Adipose tissue (tissue), 3 donors: Measurements from ENCODE around the gene BANP. TPM values are rescaled to one million over a fixed set of nuclear protein-coding genes. Genes with fewer than 3 reads are reported as not detected.
"Not testable (repeated sequence)": the region's sequence is repeated elsewhere in the genome, so short reads cannot be mapped to it uniquely, and the experiment has no call there.

Experiments used
- H3K27ac ChIP-seq: one replicate; pipeline ENCODE4 v1.5.1; 2013; ENCODE audit warnings: low read depth, low read length
- WGBS, 3 donors: extraction: QIAGEN DNeasy Blood & Tissue Kit; methylation state at CpG; one replicate each; pipeline ENCODE4 v1.1.7; 2013; 5-methylcytosine and 5-hydroxymethylcytosine counted together
- polyA plus RNA-seq, 3 donors: library from polyadenylated mRNA; stranded (reverse); fragments of 200-250 nt; gene quantifications; one replicate each; pipeline ENCODE4 v1.2.3, GENCODE V29; 2013
- donor health status: healthy with polysubstance abuse.
- donor health status: Bipolar disorder and iron deficiency.
- donor health status: healthy.

Gene BANP
- polyA plus RNA-seq, 3 donors, result 6.0 to 12.3 (median 11.7) TPM

GRCh38 chr16:88019041-88019820, 68.0 kb downstream of the BANP start:
- H3K27ac ChIP-seq, result not testable (repeated sequence)
- 59 to 79% (median 64%) methylated on average over 46 to 54 of the region's 59 CpGs for WGBS, 3 donors

- no peak overlapping the region for H3K27ac ChIP-seq
- WGBS, 3 donors, result 91 to 94% (median 94%) methylated on average over 23 of the region's 23 CpGs
Observed at GRCh38 chr16:88019821-88020515, 68.7 kb downstream of the BANP start.

- H3K27ac ChIP-seq, result no peak overlapping the region
- 94 to 96% (median 94%) methylated on average over 10 of the region's 10 CpGs for WGBS, 3 donors
Observed at GRCh38 chr16:88020516-88020885, 69.3 kb downstream of the BANP start.

DNA sequence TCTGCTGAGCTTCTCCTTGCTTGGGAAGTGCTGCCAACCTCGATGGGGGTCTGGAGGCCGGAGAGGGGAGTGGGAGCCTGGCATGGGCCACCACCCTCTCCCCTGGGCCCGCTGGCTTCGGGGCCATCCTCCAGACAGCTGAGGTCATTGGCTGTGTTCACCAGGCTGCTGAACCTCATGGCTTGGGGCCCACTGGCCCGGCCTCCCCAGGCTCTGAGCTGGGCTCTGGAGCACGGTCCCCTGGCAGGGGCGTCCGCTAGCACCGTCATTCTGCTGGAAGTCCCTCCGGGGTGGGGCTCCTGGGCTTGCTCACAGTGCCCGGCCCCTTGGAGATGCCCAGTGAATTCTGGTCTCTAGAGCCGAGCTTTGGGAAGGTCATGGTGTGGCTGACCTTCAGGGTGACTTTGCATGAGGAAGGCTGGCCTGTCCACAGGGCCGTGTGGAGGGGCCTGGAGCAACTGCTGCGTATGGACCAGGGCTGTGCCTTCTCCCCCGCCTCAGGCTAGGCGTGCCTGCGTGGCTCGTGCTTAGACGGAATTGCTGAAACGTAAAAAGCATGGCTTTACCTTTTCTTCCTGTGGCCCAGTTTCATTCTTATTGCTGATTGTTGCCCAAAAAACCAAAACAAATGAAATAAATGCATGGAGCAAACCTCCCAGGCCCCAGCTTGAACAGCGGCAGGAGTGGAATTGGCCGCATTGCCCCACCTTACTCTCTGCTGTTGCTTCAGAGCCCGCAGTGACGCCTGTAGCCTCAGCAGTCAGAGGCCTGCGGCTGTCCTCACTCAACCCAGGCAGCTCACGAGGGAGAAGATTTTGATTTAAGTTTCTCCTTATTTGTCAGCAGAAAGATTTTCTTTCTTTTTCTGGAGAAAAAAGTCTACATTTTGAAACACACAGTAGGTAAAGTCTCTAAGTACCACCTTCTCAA, 70.1 kb downstream of the BANP start:
- 71 to 91% (median 80%) methylated on average over 26 of the region's 26 CpGs for WGBS, 3 donors
- not testable (repeated sequence) for H3K27ac ChIP-seq

- WGBS, 3 donors, result 85 to 93% (median 85%) methylated on average over 23 of the region's 23 CpGs
Observed at GRCh38 chr16:88022076-88023042, 71.1 kb downstream of the BANP start.

GRCh38 chr16:88023366-88023765, 72.1 kb downstream of the BANP start:
- 78 to 90% (median 88%) methylated on average over 11 to 12 of the region's 12 CpGs for WGBS, 3 donors
- H3K27ac ChIP-seq, result no peak overlapping the region

More at GRCh38 chr16:88022076-88023042, 71.1 kb downstream of the BANP start:
- H3K27ac ChIP-seq, result no peak overlapping the region

- no peak overlapping the region for H3K27ac ChIP-seq
- 97% methylated on average over 15 to 16 of the region's 16 CpGs for WGBS, 3 donors
Observed at GRCh38 chr16:88023786-88024185, 72.6 kb downstream of the BANP start.

DNA sequence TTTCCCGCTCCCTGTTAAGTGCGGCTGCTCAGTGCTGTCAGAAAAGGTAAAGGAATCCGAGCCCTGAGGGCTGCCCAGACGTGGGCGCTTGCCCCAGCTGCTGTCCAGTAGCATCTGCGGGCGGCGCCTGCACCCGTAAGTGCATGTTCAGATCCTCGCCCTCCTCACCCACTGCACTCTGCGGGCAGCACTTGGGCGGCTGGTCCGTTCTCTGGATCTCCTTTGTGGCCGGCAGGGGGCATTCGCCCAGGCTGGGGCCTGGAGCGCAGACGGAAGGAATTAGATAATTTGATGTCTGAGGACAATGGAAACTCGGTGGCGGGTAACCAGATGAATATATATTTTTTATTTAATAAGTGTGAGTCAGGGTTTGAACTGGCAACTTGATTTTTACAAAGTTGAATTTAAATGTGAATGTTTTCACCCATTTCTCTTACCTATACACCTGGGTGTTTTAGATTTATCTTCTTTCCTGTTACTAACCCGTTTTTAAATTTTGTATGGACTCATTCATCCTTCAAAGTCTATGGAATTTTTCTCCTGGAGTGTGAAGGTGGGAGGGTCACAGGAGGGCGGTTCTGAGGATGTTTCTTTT, 73.4 kb downstream of the BANP start:
- 65 to 83% (median 69%) methylated on average over 21 of the region's 21 CpGs for WGBS, 3 donors
- H3K27ac ChIP-seq, result not testable (repeated sequence)

GRCh38 chr16:88025086-88025492, 73.9 kb downstream of the BANP start:
- H3K27ac ChIP-seq, result not testable (repeated sequence)
- 23 to 72% (median 26%) methylated on average over 10 of the region's 10 CpGs for WGBS, 3 donors

DNA sequence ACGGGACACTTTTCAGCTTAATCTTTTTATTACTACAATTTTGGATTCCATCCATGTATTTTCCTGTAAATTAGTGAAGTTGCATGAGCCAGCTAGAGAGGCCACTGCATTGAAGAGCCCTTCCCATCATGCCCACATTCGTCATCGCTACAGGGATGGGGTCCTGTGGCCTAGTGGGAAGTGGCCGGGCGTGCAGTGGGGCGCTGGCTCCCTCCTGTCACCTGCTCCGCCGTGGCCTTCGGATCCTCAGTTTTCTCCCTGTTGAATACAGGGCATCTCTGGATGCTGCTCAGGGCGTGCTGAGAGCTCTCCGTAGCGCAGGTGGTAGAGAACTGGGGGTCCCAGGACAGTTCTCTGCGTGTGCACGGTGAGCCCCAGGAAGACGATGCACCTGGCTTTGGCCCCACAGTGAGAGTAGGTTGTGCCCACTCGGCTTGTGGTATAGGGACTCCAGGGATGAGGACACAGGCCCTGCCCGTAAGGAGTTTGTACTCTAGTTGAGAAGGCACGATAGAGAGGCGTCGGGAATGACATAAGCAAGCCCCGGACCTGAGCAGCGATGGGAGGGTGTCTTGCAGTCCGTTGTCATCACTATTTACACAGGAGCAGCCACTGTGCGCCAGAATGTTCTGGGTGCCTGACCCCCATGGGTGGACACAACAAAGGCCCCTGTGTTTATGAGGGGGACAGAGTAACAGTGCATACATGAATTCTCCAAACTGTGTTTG, 74.8 kb downstream of the BANP start:
- H3K27ac ChIP-seq, result not testable (repeated sequence)
- 91 to 94% (median 92%) methylated on average over 24 of the region's 24 CpGs for WGBS, 3 donors

DNA sequence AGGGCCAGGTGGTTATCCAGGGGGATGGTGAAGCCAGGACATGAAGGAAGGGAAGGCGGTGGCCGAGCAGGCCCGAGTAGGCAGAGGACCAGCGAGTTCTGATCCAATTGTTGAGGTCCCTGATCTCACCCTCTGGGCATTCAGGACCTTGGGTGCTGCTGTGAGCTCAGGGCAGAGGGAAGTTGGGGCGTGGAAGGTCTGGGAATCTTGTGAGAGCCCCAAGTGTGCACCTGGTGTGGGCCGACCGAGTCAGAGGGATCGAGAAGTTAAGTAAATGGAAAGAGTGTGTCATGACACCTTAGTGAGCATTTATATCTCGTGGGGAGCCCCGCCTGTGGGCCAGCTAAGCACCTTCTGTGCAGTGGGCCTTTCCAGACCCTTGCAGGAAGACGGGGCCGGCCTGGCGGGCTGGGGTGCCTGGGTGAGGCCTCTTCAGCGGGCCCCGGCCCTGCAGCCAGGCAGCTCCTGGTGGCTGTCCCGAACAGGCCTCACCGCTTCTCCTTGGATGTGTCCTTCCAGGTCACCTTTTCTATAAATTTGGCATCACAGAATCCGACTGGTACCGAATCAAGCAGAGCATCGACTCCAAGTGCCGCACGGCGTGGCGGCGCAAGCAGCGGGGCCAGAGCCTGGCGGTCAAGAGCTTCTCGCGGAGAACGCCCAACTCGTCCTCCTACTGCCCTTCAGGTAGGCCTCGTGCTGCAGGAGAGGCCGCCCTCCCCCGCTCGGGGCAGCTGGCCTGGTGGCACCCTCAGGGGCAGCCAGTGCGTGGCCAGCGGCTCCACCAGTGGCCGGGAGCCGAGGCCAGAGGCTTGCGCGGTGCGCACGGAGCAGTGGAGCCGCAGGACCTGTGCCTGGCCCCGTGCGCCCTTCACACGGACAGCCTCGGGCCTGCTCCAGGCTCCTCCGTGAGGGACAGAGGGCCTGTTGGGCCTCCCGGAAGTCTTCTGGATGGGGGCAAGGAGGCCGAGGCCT, 76.0 kb downstream of the BANP start:
- 95 to 98% (median 97%) methylated on average over 47 to 51 of the region's 51 CpGs for WGBS, 3 donors
- H3K27ac ChIP-seq, result no peak overlapping the region

DNA sequence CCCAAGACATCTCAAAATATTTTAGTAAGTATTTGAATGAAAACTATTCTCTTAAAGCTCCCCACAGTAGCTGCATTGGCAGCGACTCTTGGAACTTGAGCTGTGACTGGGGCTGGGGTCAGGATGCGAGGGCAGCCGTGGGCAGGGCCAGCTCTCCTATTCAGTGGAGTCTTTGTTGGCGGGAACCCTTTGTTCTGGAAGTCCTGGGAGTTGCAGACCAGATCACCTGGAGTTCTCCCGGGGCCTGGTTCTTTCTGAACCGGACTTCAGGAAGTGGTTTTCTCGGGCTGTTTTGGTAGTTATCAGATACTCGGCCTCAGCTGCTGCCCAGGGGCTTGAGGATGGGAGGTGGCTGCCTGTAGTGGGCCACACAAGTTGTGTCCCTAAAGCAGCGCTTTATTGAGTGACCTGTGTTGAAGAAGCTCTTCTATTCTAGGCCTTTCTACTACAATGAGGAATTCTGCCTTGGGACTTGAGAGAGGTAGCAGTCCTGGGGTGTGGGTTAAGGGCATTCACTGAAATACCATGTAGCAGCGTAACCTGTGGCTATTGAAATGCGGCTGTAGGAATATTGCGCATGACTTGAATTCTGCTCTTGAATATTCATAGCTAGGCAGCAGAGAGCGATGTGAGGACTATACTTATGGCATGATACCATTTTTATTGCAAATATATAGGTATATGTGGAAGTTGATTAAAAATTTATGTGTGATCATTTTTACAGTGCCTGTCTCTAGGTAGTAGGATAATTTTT, 77.1 kb downstream of the BANP start:
- 86 to 91% (median 88%) methylated on average over 13 of the region's 13 CpGs for WGBS, 3 donors
- H3K27ac ChIP-seq, result not testable (repeated sequence)

DNA sequence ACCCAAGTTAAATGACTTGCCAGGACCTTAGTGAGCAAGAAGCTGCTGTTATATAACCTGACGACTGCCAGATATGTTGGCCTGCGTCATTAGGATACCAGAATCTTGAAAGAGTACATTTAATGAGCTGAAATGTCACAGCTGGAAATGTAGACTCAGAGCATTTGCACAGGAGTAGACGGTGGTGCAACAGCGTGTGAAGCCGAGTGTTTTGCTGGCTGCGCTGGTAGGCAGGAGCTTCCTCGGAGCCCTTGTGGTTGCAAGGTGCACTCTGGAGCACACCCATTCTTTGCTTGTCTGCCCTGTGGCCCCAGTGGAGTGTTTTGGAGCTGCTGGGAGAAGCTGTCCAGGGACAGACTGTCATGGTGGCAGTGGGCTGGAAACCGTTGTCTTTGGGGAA, 79.3 kb downstream of the BANP start:
- no peak overlapping the region for H3K27ac ChIP-seq
- 90 to 94% (median 91%) methylated on average over 8 of the region's 8 CpGs for WGBS, 3 donors

- not testable (repeated sequence) for H3K27ac ChIP-seq
- WGBS, 3 donors, result 95 to 98% (median 97%) methylated on average over 9 of the region's 9 CpGs
Observed at GRCh38 chr16:88030961-88031360, 79.7 kb downstream of the BANP start.
